Thoracic aorta (tissue), 2 donors: ENCODE measurements around the gene KLF13. TPM values are rescaled to one million over a fixed set of nuclear protein-coding genes. Genes with fewer than 3 reads are reported as not detected.

ENCODE experiments used
- ATAC-seq: fragments of 150-250 bp; one replicate; pipeline ENCODE4 v1.8.0; 2017; ENCODE audit warnings: low read depth; ENCODE audit not compliant: insufficient number of reproducible peaks, low FRiP score
- DNase-seq: peaks from one replicate; pipeline ENCODE4 v3.0.0-alpha.2; 2020; ENCODE audit warnings: low spot score
- H3K27ac ChIP-seq, 2 donors: fragments of 200-600 bp; sonication (generic); 1 replicate in 1 of 2; 2 replicates in 1 of 2; pipeline ENCODE4 v1.5.1; 2016; ENCODE audit warnings: mild to moderate bottlenecking in 2 of 2, moderate library complexity in 2 of 2
- H3K27me3 ChIP-seq: fragments of 200-600 bp; sonication (generic); replicated peaks from 2 replicates; pipeline ENCODE4 v1.6.0; 2016; ENCODE audit warnings: mild to moderate bottlenecking; ENCODE audit not compliant: insufficient read depth
- H3K36me3 ChIP-seq: fragments of 200-600 bp; sonication (generic); one replicate; pipeline ENCODE4 v1.5.1; 2016
- H3K4me1 ChIP-seq, 2 donors: fragments of 200-600 bp; sonication (generic); 1 replicate in 1 of 2; 2 replicates in 1 of 2; pipeline versions ENCODE4 v1.5.1 to v1.6.0; 2016; ENCODE audit warnings: low read depth in 2 of 2, mild to moderate bottlenecking in 1 of 2; ENCODE audit not compliant: control insufficient read depth in 1 of 2
- H3K4me3 ChIP-seq: fragments of 200-600 bp; sonication (generic); 2 replicates; pipeline ENCODE4 v1.5.1; 2016; ENCODE audit warnings: mild to moderate bottlenecking
- H3K9me3 ChIP-seq: fragments of 200-600 bp; sonication (generic); 2 replicates; pipeline ENCODE4 v1.5.1; 2016
- CTCF ChIP-seq: fragments of 200-600 bp; sonication (generic); IDR thresholded peaks from one replicate; pipeline ENCODE4 v1.5.1; 2019; ENCODE audit warnings: antibody characterized with exemption
- total RNA-seq, 2 donors: library from RNA; depleted of rRNA; stranded (reverse); fragments of >200 nt; gene quantifications; one replicate each; pipeline versions ENCODE4 v1.1.0 to v1.2.3, GENCODE V29; 2016

KLF13 gene
- total RNA-seq, 2 donors from 2014 or later, result 59.5 to 76.5 TPM

- DNase-seq (no peak), ATAC-seq (no peak)
- Histone ChIP-seq H3K27ac (no peak overlapping the region), H3K4me1 (peaks cover 7 to 9% of the 10 kb centered on the region in 2 donors), H3K27me3 (no peaks in the 10 kb centered on the region), H3K36me3 (no peaks in the 10 kb centered on the region), H3K9me3 (no peaks in the 10 kb centered on the region), H3K4me3 (no peak overlapping the region)
- no peak for TF ChIP-seq CTCF
Observed at GRCh38 chr15:31323627-31324026, 3.0 kb upstream of the KLF13 start.

GRCh38 chr15:31324186-31324585 lies 2.4 kb upstream of the KLF13 start:
- Histone ChIP-seq H3K27me3 (no peaks in the 10 kb centered on the region), H3K27ac (no peak overlapping the region), H3K4me1 (peaks cover 12 to 13% of the 10 kb centered on the region in 2 donors), H3K9me3 (no peaks in the 10 kb centered on the region), H3K36me3 (no peaks in the 10 kb centered on the region), H3K4me3 (no peak overlapping the region)
- DNase-seq (no peak), ATAC-seq (no peak)
- TF ChIP-seq CTCF, result no peak

GRCh38 chr15:31324806-31325594 lies 1.6 kb upstream of the KLF13 start:
- H3K4me1 ChIP-seq, result peaks cover 21% of the 10 kb centered on the region in 2 donors
- H3K27me3 ChIP-seq, result no peaks in the 10 kb centered on the region
- no peaks in the 10 kb centered on the region for H3K9me3 ChIP-seq
- DNase-seq (no peak), ATAC-seq (no peak)
- no peak for TF ChIP-seq CTCF
- H3K4me3 ChIP-seq, result peak overlapping the region; percentile 76
- peak overlapping the region; percentile 85 to 95 for H3K27ac ChIP-seq
- no peaks in the 10 kb centered on the region for H3K36me3 ChIP-seq

GRCh38 chr15:31325595-31326155 lies 960 bp upstream of the KLF13 start:
- no peaks in the 10 kb centered on the region for H3K9me3 ChIP-seq
- peak overlapping the region; percentile 85 to 95 for H3K27ac ChIP-seq
- no peaks in the 10 kb centered on the region for H3K27me3 ChIP-seq
- no peak for DNase-seq
- ATAC-seq, result peak; percentile 0
- no peaks in the 10 kb centered on the region for H3K36me3 ChIP-seq
- peak overlapping the region; percentile 76 for H3K4me3 ChIP-seq
- no peak for TF ChIP-seq CTCF
- H3K4me1 ChIP-seq, result peaks cover 27 to 28% of the 10 kb centered on the region in 2 donors

GRCh38 chr15:31326875-31327668 lies 437 bp downstream of the KLF13 start:
- Histone ChIP-seq H3K4me3 (peak overlapping the region; percentile 76), H3K27ac (peak overlapping the region; percentile 85 to 95), H3K27me3 (no peaks in the 10 kb centered on the region), H3K4me1 (peaks cover 34 to 42% of the 10 kb centered on the region in 2 donors), H3K36me3 (no peaks in the 10 kb centered on the region), H3K9me3 (no peaks in the 10 kb centered on the region)
- TF ChIP-seq CTCF, result no peak
- DNase-seq (no peak), ATAC-seq (peak; percentile 51)
